WI38 (cell line): ENCODE data around the gene DDX27.
A peak's percentile ranks its signal among the peaks of the same experiment; 100 is the strongest.
"Not testable (repeated sequence)": the region's sequence is repeated elsewhere in the genome, so short reads cannot be mapped to it uniquely, and the experiment has no call there.

ENCODE experiments used
- H3K4me3 ChIP-seq: 2 replicates; pipeline ENCODE4 v1.5.1; 2011; ENCODE audit warnings: low read depth, mild to moderate bottlenecking, control low read depth, low read length
- CTCF ChIP-seq: IDR thresholded peaks from 2 replicates; pipeline ENCODE4 v1.5.1; 2012; ENCODE audit warnings: low read depth, mild to moderate bottlenecking, control low read depth, low read length

The DDX27 gene

GRCh38 chr20:49187330-49187850, 31.8 kb upstream of the DDX27 start:
- no peak for TF ChIP-seq CTCF

GRCh38 chr20:49187851-49188641, 31.2 kb upstream of the DDX27 start, which contains the start of gene STAU1:
Gene STAU1 (minus strand): TSS chr20:49188334. CDS start chr20:49166201, 22,133 bp downstream.
- H3K4me3 ChIP-seq, result peak within 1 kb of the TSS; percentile 72
- TF ChIP-seq CTCF, result no peak

More at GRCh38 chr20:49187330-49187850, 31.8 kb upstream of the DDX27 start:
- peak overlapping the region; percentile 72 for H3K4me3 ChIP-seq

GRCh38 chr20:49192944-49193518, 26.2 kb upstream of the DDX27 start:
- H3K4me3 ChIP-seq, result not testable (repeated sequence)

GRCh38 chr20:49199729-49200293, 19.4 kb upstream of the DDX27 start:
- no peak overlapping the region for H3K4me3 ChIP-seq
- TF ChIP-seq CTCF, result no peak

GRCh38 chr20:49203011-49203410, 16.2 kb upstream of the DDX27 start:
- TF ChIP-seq CTCF, result no peak
- H3K4me3 ChIP-seq, result no peak overlapping the region

GRCh38 chr20:49203746-49204145, 15.5 kb upstream of the DDX27 start:
- no peak overlapping the region for H3K4me3 ChIP-seq
- no peak for TF ChIP-seq CTCF

- H3K4me3 ChIP-seq, result no peak overlapping the region
- no peak for TF ChIP-seq CTCF
Observed at GRCh38 chr20:49207076-49207475, 12.1 kb upstream of the DDX27 start.
